ENCODE data around the gene NTN4. TPM values are rescaled to one million over a fixed set of nuclear protein-coding genes. Genes with fewer than 3 reads are reported as not detected.

Gene NTN4
- total RNA-seq (2014; rRNA removed; shearing (Covaris generic); ENCODE audit: low replicate concordance): not detected in 2 replicates

GRCh38 chr12:95790033-95790916 is at the start of gene NTN4:
Gene NTN4 (minus strand): TSS chr12:95790764. CDS start chr12:95790309, 455 bp downstream.
- H3K4me3 ChIP-seq (ENCODE audit: low read length): peak within 1 kb of the TSS; percentile 54; the same call in 1 of the 2 replicates
- H3K4me1 ChIP-seq (ENCODE audit: low read length): 0 out of 2 replicates have a peak, but pooled peaks cover 3% of the 10 kb centered on the region
- DNase-seq: no peak
- H4K20me1 ChIP-seq (ENCODE audit: insufficient read depth, low read depth, low read length): no peaks in the 10 kb centered on the region
- peak within 1 kb of the TSS; percentile 56 for H3K4me2 ChIP-seq (ENCODE audit: low read depth, low read length, poor library complexity, severe bottlenecking)
- H3K9ac ChIP-seq (ENCODE audit: low read length): peak within 1 kb of the TSS; percentile 39
- no peaks in the 10 kb centered on the region for H3K9me3 ChIP-seq (ENCODE audit: low read length)
- no peaks in the 10 kb centered on the region for H3K79me2 ChIP-seq (ENCODE audit: low read length)
- H3K27me3 ChIP-seq (ENCODE audit: low read length): no peaks in the 10 kb centered on the region
- no peaks in the 10 kb centered on the region for H3K36me3 ChIP-seq (ENCODE audit: insufficient read depth, low read length)
- H2AFZ ChIP-seq (ENCODE audit: low read length): peak within 1 kb of the TSS; percentile 56; the same call in 1 of the 2 replicates
- H3K27ac ChIP-seq (ENCODE audit: low read length): no peak within 1 kb of the TSS
- H3K9me2 ChIP-seq (replicated peaks; ENCODE audit: insufficient read depth, low read length): no peaks in the 10 kb centered on the region

GRCh38 chr12:95838125-95838524 is 47.6 kb upstream of the NTN4 start:
- Histone ChIP-seq H3K4me1 (ENCODE audit: low read length) (no peaks in the 10 kb centered on the region), H3K9ac (ENCODE audit: low read length) (no peak overlapping the region), H3K9me3 (ENCODE audit: low read length) (no peaks in the 10 kb centered on the region), H3K36me3 (ENCODE audit: insufficient read depth, low read length) (no peaks in the 10 kb centered on the region), H3K9me2 (replicated peaks; ENCODE audit: insufficient read depth, low read length) (no peaks in the 10 kb centered on the region), H3K4me2 (ENCODE audit: low read depth, low read length, poor library complexity, severe bottlenecking) (no peak overlapping the region), H4K20me1 (ENCODE audit: insufficient read depth, low read depth, low read length) (no peaks in the 10 kb centered on the region), H2AFZ (ENCODE audit: low read length) (no peak overlapping the region), H3K4me3 (ENCODE audit: low read length) (no peak overlapping the region), H3K27ac (ENCODE audit: low read length) (no peak overlapping the region), H3K79me2 (ENCODE audit: low read length) (no peaks in the 10 kb centered on the region), H3K27me3 (ENCODE audit: low read length) (no peaks in the 10 kb centered on the region)
- DNase-seq: no peak

GRCh38 chr12:95837240-95838038 is 46.9 kb upstream of the NTN4 start:
- no peaks in the 10 kb centered on the region for H4K20me1 ChIP-seq (ENCODE audit: insufficient read depth, low read depth, low read length)
- H3K9me2 ChIP-seq (replicated peaks; ENCODE audit: insufficient read depth, low read length): no peaks in the 10 kb centered on the region
- no peaks in the 10 kb centered on the region for H3K36me3 ChIP-seq (ENCODE audit: insufficient read depth, low read length)
- no peaks in the 10 kb centered on the region for H3K79me2 ChIP-seq (ENCODE audit: low read length)
- no peak overlapping the region for H3K27ac ChIP-seq (ENCODE audit: low read length)
- no peaks in the 10 kb centered on the region for H3K4me1 ChIP-seq (ENCODE audit: low read length)
- DNase-seq: no peak
- no peak overlapping the region for H3K4me3 ChIP-seq (ENCODE audit: low read length)
- H3K9me3 ChIP-seq (ENCODE audit: low read length): no peaks in the 10 kb centered on the region
- no peak overlapping the region for H3K9ac ChIP-seq (ENCODE audit: low read length)
- no peaks in the 10 kb centered on the region; the same call in 1 of the 2 replicates for H3K27me3 ChIP-seq (ENCODE audit: low read length)
- no peak overlapping the region for H2AFZ ChIP-seq (ENCODE audit: low read length)
- H3K4me2 ChIP-seq (ENCODE audit: low read depth, low read length, poor library complexity, severe bottlenecking): no peak overlapping the region

- H3K4me3 ChIP-seq (ENCODE audit: low read length): no peak overlapping the region
- H3K79me2 ChIP-seq (ENCODE audit: low read length): no peaks in the 10 kb centered on the region
- no peaks in the 10 kb centered on the region for H3K9me2 ChIP-seq (replicated peaks; ENCODE audit: insufficient read depth, low read length)
- no peak overlapping the region for H3K4me2 ChIP-seq (ENCODE audit: low read depth, low read length, poor library complexity, severe bottlenecking)
- H3K4me1 ChIP-seq (ENCODE audit: low read length): no peaks in the 10 kb centered on the region
- H3K9me3 ChIP-seq (ENCODE audit: low read length): no peaks in the 10 kb centered on the region
- H4K20me1 ChIP-seq (ENCODE audit: insufficient read depth, low read depth, low read length): no peaks in the 10 kb centered on the region
- no peak overlapping the region for H3K27ac ChIP-seq (ENCODE audit: low read length)
- no peak overlapping the region for H3K9ac ChIP-seq (ENCODE audit: low read length)
- H3K27me3 ChIP-seq (ENCODE audit: low read length): no peaks in the 10 kb centered on the region; the same call in 1 of the 2 replicates
- no peak overlapping the region for H2AFZ ChIP-seq (ENCODE audit: low read length)
- no peaks in the 10 kb centered on the region for H3K36me3 ChIP-seq (ENCODE audit: insufficient read depth, low read length)
- DNase-seq: no peak
These were observed 46.2 kb upstream of the NTN4 start for GRCh38 chr12:95836630-95837239.

GRCh38 chr12:95836185-95836609 is 45.6 kb upstream of the NTN4 start:
- no peak overlapping the region for H3K4me2 ChIP-seq (ENCODE audit: low read depth, low read length, poor library complexity, severe bottlenecking)
- no peak overlapping the region for H2AFZ ChIP-seq (ENCODE audit: low read length)
- DNase-seq: no peak

GRCh38 chr12:95834572-95834971 is 44.0 kb upstream of the NTN4 start:
- no peak overlapping the region for H2AFZ ChIP-seq (ENCODE audit: low read length)
- H3K4me2 ChIP-seq (ENCODE audit: low read depth, low read length, poor library complexity, severe bottlenecking): no peak overlapping the region
- H3K9me3 ChIP-seq (ENCODE audit: low read length): no peaks in the 10 kb centered on the region
- no peaks in the 10 kb centered on the region for H4K20me1 ChIP-seq (ENCODE audit: insufficient read depth, low read depth, low read length)
- H3K9me2 ChIP-seq (replicated peaks; ENCODE audit: insufficient read depth, low read length): no peaks in the 10 kb centered on the region
- no peaks in the 10 kb centered on the region; the same call in 1 of the 2 replicates for H3K27me3 ChIP-seq (ENCODE audit: low read length)
- H3K79me2 ChIP-seq (ENCODE audit: low read length): no peaks in the 10 kb centered on the region
- no peak overlapping the region for H3K9ac ChIP-seq (ENCODE audit: low read length)
- no peak overlapping the region for H3K4me3 ChIP-seq (ENCODE audit: low read length)
- no peaks in the 10 kb centered on the region for H3K4me1 ChIP-seq (ENCODE audit: low read length)
- no peak for DNase-seq
- H3K36me3 ChIP-seq (ENCODE audit: insufficient read depth, low read length): no peaks in the 10 kb centered on the region
- H3K27ac ChIP-seq (ENCODE audit: low read length): no peak overlapping the region

More at GRCh38 chr12:95836185-95836609, 45.6 kb upstream of the NTN4 start:
- H3K9me3 ChIP-seq (ENCODE audit: low read length): no peaks in the 10 kb centered on the region
- H3K9ac ChIP-seq (ENCODE audit: low read length): no peak overlapping the region
- no peaks in the 10 kb centered on the region for H3K36me3 ChIP-seq (ENCODE audit: insufficient read depth, low read length)
- no peak overlapping the region for H3K27ac ChIP-seq (ENCODE audit: low read length)
- H4K20me1 ChIP-seq (ENCODE audit: insufficient read depth, low read depth, low read length): no peaks in the 10 kb centered on the region
- H3K4me1 ChIP-seq (ENCODE audit: low read length): no peaks in the 10 kb centered on the region
- no peaks in the 10 kb centered on the region for H3K79me2 ChIP-seq (ENCODE audit: low read length)
- H3K27me3 ChIP-seq (ENCODE audit: low read length): no peaks in the 10 kb centered on the region; the same call in 1 of the 2 replicates
- no peaks in the 10 kb centered on the region for H3K9me2 ChIP-seq (replicated peaks; ENCODE audit: insufficient read depth, low read length)
- H3K4me3 ChIP-seq (ENCODE audit: low read length): no peak overlapping the region

- Histone ChIP-seq H3K9ac (ENCODE audit: low read length) (no peak overlapping the region), H2AFZ (ENCODE audit: low read length) (no peak overlapping the region), H3K4me3 (ENCODE audit: low read length) (no peak overlapping the region), H3K4me2 (ENCODE audit: low read depth, low read length, poor library complexity, severe bottlenecking) (no peak overlapping the region), H3K9me2 (replicated peaks; ENCODE audit: insufficient read depth, low read length) (no peaks in the 10 kb centered on the region), H3K79me2 (ENCODE audit: low read length) (no peaks in the 10 kb centered on the region), H3K9me3 (ENCODE audit: low read length) (no peaks in the 10 kb centered on the region), H4K20me1 (ENCODE audit: insufficient read depth, low read depth, low read length) (no peaks in the 10 kb centered on the region), H3K27ac (ENCODE audit: low read length) (no peak overlapping the region), H3K36me3 (ENCODE audit: insufficient read depth, low read length) (no peaks in the 10 kb centered on the region), H3K4me1 (ENCODE audit: low read length) (no peaks in the 10 kb centered on the region), H3K27me3 (ENCODE audit: low read length) (no peaks in the 10 kb centered on the region; the same call in 1 of the 2 replicates)
- no peak for DNase-seq
These were observed 39.9 kb upstream of the NTN4 start for GRCh38 chr12:95830335-95831089.

Data from Karpas-422 (cell line).